Activated naive CD4-positive, alpha-beta T cell (primary cell): ENCODE results near the gene VPS11.
"Not testable (repeated sequence)": the region's sequence is repeated elsewhere in the genome, so short reads cannot be mapped to it uniquely, and the experiment has no call there.

Source experiments
- DNase-seq, 4 experiments: peaks; one replicate each; lab custom pipeline; 2025; lab: John Stamatoyannopoulos, UW

The VPS11 gene

DNA sequence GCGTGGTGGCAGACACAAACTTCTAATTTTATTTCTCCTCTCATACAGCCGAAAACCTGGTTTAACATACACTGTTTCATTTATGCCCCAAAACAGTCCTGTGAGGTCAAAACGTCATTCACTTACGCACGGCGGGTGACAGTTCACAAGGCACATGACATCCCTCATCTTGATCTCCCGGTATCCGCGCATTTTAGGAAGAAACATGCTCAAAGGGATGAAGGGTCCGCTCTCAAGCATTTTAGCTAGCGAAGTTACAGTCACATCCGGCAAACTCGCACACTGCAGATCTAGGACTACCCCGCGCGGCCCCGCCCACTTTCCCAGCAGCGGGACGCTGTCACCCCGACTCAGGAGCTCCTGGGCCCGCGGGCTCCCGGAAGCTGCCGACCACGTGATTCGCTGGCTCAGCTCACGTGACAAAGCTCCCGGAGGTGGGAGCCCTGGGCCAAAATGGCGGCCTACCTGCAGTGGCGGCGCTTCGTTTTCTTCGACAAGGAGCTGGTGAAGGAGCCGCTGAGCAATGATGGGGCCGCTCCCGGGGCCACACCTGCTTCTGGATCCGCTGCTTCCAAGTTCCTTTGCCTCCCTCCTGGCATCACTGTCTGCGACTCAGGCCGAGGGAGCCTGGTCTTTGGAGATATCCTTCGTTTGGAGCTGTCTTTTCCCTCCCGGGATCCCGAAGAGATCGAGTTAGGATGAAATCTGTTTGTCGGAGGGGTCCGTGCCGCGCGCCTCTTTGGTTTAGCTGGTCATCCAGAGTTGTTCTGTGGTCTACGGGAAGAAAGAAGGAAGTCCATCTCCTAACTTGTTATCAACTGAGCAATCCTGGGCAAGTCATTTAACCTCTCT lies at the start of gene VPS11:
VPS11 (plus strand) TSS at position 448 of the 852 bp plus-strand sequence; CDS start at position 454, 6 bp downstream.
- DNase-seq, result peak; percentile 93 to 97 (median 94)

DNA sequence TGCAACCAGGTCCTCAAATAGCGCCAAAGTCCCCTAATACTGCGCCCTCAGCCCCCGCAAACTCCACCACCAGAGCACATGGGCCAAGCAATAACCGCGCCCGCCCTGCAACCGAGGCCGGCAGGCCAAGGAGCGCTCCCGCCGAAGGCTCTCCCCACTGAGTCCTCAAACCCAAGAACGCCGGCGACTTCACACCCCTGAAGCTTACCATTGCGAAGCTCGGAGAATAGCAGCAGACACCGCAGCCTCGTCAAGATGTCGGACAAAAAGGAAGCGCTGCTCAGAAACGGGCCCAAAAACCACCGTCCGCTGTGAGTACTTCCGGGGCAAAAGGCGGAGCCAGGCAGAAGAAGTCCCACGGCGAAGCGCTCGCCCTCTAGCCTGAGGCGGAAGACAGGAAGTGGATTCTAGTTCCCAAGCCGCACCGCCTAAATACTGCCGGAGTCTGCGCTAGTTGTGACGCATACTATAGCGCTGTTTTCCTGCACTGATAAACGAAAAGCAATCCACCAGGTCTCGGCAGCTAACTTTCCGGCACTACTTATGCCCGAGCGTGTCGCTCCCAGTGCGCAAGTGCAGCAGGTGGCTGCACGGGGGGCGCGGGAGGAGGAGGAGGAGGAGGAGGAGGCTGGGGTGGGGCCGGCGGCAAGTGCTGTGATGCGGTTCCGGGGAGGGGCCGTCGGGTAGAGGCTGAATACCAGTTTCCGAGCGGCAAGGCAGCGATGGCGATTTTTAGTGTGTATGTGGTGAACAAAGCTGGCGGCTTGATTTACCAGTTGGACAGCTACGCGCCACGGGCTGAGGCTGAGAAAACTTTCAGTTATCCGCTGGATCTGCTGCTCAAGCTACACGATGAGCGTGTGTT lies 49.3 kb upstream of the VPS11 start, which contains the start of the genes RPS25 and TRAPPC4:
RPS25 (minus strand) TSS at position 270 of the 865 bp plus-strand sequence; CDS start at position 211, 59 bp downstream.
TRAPPC4 (plus strand) TSS at position 693 of the 865 bp plus-strand sequence; CDS start at position 723, 30 bp downstream.
- DNase-seq, result peak; percentile 83 to 95 (median 90)

DNA sequence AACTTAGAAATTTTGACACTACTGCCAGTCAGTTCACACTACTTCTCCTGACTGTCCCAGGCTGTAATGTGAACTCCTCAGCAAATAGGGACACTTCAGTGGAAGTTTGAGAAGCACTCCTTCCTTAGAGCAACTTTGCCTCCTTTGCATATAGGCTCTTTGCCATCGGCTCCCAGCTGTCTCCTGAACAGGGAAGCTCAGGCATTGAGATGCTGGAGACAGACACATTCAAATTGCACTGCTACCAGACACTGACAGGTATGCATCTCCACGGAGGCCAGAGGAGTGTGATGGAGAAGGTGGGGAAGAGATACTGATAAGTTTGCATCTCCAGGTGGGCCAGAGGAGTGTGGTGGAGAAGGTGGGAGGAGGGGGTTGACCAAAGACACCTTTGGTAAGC lies 47.6 kb upstream of the VPS11 start:
- no peak for DNase-seq

DNA sequence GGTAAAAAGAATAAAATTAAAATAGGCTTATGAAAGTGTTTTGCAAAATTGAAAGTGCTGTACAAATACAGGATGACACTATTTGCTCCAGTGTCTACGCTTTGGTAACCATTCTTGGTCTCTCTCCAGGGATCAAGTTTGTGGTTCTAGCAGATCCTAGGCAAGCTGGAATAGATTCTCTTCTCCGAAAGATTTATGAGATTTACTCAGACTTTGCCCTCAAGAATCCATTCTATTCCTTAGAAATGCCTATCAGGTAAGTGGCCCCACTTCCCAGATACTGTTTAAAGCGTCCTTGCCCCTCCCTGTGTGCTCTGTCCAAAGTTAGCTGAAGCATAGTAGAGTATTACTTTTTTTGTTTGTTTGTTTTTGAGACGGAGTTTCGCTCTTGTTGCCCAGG lies 46.0 kb upstream of the VPS11 start:
- DNase-seq, result no peak

DNA sequence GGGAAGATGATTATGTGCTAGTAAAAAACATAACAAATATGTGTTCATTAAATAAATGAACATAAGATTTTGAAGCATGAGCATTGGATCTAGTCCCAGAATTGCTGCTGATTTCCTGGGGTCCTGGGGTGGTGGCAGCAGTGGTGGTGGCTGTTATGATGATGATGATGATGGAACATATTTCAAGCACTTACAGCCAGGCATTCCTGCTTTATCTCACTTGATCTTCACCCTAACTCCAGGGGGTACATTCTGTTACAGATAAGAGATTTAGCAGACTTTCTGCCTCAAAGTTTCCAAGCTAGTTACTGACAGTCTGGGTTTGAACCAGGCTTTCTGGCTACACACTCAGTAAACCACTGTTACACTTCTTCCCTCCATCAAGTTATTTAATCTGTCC lies 43.9 kb upstream of the VPS11 start:
- no peak for DNase-seq

DNA sequence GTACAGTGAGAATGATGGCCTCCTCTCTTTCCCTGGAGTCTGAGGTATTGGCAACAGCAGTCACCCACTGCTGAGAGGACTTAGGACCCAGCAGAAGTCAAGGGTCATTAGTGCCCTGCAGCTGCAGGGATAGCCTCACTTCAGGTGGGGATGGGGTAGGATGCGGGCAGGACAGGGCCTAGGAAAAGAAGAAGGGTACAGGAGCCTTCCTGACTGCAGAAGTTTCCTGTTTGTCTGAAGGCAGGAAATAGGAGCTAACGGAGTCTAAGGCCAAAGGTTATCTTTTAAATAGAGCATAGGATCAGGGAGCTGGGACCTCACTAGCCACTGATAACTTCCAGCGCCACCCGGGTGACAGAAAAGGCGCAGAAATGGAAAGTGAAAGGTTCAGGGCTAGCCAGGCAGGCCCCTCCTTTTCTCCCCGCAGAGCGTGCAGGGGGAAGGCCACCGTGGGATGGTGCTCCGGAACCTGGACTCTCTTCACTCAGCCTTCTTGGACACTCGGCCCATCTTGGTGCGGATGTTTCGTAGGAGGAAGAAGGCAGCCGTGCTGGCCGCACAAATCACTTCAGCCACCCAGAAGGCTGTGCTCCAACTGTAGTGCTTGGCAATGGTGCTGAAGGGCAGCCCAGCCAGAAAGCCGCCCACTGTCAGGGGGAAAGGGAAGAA lies 43.1 kb upstream of the VPS11 start:
- DNase-seq, result no peak

DNA sequence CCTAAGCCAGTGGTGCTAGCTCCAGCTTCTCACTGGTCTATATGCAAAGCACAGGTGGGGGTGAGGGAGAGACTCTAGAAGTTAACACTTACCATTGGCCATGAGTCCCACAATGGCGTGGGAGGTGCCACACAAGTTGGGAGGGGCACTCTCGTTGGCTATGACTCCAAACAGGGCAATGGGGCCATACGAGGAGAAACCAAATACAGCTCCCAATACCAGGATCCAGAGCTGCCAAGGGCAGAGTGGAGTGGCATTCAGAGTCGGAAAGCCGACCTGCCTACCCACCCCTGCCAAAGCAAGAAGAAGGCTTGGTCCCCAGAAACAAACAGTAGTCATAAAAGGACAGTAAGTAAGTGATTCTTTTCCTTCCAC lies 42.5 kb upstream of the VPS11 start:
- DNase-seq, result no peak

DNA sequence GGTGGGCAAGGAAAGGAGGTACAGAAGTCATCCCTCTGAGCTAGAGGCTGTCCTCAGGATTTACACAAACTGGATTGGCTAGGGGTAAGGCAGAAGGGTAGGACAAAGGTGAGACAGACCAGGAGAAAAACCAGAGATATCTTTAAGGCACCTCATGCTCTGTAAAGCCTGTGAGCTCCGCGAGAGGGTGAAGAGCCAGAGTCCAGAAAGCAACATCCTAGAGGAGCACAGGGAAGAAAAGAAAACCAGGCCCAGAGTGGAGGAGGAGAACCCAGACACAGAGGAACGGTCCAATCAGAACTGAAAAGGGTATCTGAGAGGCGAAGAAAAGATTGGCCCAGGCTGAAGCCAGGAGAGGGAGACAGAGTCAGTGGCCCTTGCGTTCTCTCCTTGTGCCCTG lies 42.1 kb upstream of the VPS11 start:
- no peak for DNase-seq

DNA sequence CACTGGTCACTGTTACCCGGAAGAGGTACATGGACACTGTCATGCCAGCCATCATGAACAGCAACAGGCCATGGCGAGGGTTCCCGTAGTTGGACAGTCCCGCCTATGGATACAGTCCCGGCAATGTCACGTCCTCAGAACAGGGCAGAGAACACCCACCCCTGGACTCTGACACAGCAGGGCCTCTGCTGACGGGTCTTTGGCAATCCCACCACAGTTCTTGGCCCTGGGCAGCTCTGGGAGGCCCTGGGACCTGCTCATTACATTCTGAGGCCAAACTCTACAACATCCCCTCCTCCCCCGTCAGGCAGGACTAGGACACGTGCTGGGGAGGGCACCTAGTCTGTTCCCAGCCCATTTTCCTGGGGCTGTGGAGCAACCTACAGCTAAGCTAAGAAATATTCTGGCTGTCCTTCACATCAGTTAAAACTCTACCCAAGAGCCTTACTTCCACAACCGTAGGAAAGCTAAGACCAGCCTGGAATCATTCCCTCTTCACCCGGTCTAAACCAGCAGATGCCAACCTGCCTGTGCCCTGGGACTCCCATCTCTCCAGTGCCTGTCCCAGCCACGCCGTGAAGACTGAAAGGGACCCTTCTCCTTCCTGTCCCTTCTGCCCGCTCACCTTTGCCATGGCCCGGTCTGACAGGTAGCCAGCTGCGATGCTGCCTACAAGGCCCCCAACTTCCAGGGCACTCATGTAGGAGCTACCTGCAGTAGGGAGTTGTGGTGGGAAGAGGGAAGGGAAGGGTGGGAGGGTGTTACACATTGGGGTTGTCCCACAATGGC lies 41.4 kb upstream of the VPS11 start:
- DNase-seq, result no peak

DNA sequence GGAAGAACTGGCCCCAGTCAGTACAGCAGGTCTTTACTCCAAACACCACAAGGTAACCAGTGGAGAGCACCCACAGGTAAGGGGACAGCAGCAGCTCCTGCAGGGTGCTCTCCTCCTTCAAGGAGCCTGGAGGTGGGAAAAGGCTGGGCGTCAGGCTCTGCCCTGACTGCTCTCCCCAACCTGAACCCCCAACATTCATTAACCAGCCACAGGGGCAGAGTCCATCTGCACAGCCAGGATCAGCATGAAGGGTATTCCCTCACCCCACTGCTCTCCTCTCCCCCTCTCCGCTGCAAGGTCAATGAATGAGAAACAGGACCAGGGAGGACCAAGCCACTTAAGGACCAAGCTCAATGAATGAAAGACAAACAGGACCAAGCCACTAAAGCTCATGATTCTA lies 40.6 kb upstream of the VPS11 start:
- no peak for DNase-seq

DNA sequence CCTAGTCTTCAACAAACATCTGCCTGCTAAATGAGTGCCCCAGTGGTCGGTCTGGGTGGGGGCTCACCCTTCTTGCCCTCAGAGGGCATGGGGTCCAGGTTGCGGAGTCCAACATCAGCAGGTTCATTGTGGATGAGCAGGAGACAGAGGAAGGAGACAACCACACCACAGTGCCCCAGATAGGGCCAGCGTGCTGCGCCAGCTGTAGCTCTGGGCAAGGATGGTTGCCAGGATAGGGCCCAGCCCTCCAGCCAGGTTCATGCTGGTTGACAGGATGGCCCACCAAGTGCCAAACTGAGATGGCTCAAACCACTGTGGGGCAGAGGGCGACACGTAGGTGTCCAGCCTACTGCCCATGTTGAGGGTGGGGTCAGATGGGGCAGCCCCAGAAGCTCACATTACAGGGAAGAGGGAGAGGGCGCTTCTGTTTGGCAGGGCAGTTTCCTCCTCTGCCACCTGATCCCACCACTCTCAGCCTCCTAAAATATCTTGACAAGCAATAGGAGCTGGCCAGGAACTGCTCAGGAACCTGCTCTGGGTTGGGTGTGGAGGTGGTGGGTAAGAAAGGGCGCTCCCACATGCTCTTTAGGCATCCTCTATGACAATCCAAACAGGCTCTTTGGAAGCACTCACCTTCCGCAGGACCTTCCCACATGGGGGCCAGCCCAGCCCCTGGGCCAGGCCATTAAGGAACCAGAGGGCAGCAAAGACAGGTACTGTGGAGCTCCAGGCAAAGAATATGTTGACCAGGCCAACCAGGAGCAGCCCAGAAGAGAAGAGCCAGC lies 39.9 kb upstream of the VPS11 start:
- DNase-seq, result no peak

DNA sequence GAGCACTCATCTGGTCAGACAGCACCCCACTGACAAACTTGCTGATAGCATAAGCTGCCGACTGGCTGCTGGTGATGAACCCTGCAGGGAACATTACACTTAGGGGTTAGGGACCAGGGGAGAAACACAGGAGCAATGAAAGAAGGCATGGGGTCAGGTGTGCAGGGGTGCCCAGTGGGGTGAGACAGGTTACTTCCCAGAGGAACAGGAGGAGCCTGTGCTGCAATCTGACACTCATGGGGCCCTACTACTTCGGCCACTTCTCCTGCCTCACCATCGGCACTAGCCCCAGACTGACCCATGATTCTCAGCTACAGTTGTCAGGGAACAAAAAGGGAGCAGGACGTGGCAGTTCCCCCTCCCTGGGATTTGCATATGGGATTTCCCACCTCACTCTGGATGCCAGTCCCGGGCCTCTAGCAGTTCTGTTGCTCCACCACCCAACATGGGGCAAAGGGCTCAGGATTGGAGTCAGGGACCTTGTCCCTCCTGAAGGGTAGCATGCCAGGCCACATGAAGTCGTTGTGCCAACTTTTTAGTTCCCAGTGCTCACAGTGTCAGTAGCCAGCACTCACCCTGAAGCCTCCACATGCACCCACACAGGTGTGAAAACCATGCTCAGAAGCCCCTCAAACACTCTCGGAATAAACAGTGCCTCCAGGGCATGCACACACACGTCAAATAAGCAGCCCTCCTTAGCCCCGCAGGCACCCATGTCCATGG lies 39.1 kb upstream of the VPS11 start:
- DNase-seq, result no peak

DNA sequence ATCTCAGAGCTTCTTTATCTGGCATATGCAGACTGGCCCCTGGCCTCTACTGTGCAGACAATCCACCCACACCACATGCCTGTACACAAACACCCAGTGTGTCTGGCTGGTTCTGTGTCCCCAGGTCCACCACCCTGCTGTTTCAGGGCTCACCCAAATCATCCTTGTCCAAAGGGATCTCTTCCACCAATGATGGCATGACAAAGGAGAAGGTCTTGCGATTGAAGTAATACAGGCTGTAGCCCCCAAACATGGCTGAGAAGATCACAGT lies 38.6 kb upstream of the VPS11 start:
- no peak for DNase-seq

DNA sequence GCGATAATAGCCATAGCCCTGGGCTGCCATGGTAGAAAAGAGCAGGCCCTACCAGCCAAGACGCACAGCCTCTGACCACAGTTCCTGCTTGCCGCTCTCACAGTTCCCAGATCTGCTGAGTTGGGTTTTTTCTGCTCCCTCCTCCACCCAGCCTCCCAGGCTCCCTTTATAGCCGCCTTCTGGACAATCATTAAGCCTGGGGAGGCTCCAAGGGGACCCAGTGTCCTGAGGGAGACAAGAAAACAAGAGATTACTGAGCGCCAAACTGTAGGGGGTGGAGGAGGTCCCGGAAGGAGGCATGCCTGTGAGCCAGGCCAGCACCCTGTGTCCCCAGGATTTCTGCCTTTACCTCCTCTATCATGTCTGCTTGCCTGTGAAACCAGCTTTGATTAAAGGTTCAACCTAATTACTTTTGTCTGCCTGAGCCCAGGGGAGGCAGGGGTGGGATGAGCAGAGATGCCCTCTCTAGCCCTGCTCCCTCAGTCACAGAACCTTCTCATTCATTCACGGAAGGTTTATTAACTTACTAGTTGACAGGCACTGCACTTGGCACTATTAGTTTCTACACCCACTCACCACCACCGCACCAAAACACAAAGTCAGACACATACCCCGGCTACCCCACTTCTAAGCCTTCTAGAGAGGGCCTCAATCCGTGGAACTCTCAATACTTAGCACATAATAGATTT lies 38.1 kb upstream of the VPS11 start:
- no peak for DNase-seq

DNA sequence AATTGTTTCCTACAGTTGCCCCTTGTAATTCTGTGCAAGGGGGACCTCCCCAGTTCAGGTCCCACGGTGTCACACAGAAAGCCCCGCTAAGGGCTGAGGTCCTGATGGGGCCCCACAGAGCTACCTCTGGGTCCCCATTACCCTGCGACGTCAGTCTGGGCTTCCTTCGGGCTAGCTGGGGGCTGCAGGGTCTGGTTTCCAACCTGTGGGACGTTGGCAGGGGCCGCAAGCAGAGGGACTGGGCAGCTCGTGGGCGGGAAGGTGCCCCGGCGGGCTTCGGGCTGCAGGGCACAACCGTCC lies 37.6 kb upstream of the VPS11 start:
- peak in 1 of 4 experiments; percentile 30 for DNase-seq

DNA sequence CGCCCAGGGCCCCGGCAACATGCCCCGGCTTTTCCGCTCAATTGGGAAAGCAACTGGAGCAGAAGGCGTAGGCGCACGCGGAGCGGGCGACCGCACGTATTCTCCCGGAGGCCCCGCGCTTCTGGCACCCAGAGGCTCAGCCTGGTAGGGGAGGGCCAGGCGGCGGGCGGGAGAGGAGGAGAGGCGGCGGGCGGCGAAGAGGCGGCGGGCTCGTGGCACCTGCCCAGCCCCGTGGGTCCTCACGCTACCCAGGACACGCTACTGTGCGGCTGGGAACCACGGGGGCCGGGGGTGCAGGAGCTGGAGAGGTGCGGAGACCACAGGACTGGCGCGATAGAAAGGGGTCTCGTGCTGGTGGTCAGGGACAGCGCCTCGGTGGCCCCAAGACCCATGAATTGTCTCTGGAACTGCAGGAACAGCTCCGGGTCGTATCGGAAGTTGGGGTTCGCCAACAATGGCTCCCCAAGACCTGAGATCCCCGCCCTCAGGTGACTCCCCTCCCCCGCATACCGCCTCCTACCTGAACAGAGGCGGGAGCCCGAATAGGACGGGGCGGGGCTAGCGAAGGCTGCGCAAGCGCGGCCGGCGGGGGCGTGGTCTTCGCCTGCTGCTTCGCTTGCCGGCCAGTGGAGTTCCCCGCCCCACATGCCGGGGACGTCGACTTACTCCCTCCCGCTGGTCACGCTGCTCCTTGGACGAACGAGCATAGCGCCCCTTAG lies 37.1 kb upstream of the VPS11 start, which contains the start of gene SLC37A4:
SLC37A4 (minus strand) TSS at position 549 of the 719 bp plus-strand sequence.
- DNase-seq, result peak; percentile 84 to 99 (median 97)

DNA sequence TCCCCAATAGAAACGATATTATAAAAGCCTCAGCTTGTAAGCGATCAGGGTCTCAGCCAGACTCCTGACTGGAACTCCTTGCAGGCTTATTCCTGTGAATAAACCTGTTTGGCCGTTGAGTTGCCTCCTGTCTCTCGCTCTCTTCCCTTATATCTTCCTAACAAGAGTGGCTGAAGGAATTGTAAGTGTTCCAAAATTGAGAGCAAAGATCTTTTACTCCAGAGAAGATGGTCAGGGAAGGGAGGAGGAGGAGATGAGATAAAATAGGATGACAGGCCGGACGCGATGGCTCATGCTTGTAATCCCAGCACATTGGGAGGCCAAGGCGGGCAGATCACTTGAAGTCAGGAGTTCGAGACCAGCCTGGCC lies 35.7 kb upstream of the VPS11 start:
- no peak for DNase-seq

DNA sequence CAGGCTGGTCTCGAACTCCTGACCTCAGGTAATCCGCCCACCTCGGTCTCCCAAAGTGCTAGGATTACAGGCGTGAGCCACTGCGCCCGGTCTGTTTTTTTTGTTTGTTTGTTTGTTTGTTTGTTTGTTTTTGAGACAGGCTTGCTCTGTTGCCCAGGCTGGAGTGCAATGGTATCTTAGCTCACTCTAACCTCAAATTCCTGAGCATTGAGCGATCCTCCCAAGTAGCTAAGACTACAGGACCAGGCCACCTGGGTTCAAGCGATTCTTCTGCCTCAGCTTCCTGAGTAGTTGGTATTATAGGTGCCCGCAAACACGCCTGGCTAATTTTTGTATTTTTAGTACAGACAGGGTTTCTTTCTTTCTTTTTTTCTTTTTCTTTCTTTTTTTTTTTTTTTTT lies 34.2 kb upstream of the VPS11 start:
- not testable (repeated sequence) for DNase-seq

DNA sequence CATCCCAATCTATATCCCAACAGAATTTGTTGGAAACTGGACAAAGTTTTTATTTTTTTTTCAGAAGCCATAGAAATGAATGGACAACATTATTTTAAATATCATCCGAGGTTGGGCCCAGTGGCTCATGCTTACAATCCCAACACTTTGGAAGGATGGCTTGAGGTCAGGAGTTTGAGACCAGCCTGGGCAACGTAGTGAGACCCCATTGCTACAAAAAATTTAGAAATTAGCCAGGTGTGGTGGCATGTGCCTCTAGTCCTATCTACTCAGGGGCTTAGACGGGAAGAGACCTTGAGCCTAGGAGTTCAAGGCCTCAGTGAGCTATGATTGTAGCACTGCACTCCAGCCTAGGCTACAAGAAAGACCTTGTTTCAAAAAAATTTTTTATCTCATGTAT lies 32.8 kb upstream of the VPS11 start:
- DNase-seq, result no peak
